ENCODE data around the gene PLIN1. TPM values are rescaled to one million over a fixed set of nuclear protein-coding genes. Genes with fewer than 3 reads are reported as not detected.

The PLIN1 gene
- total and polyA plus RNA-seq, 4 donors, result 0.38 to 4.1 (median 2.6) TPM

DNA sequence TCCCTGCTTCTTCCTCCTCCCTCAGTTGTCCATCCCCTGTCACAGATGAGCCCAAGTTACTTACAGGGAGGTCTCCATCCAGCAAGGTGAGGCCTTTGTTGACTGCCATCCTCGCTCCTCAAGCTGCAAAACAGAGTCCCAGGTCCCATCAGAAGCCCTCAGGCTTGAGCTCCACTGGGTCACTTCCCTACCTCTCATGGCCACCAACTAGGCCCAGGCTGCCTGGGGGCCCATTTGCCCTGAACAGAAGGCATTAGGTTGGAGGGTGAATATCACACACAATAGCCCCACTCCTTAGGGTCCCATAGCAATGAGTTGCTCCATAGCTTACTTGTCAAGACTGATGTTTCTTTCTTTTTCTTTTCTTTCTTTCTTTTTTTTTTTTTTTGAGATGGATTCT, 1.8 kb downstream of the PLIN1 start:
- H3K27ac ChIP-seq (ENCODE audit: low read depth in 1 of 2, low read length in 2 of 2), result no peak overlapping the region
- no peaks in the 10 kb centered on the region for H3K27me3 ChIP-seq (ENCODE audit: control insufficient read depth in 1 of 2, insufficient read depth in 2 of 2, low read length in 1 of 2)
- intact Hi-C loops (cut with DNase I), result no loop called here
- H3K9me3 ChIP-seq (ENCODE audit: control insufficient read depth, low read length), result no peaks in the 10 kb centered on the region
- peaks cover 0 to 8% of the 10 kb centered on the region in 2 donors for H3K4me1 ChIP-seq (ENCODE audit: control insufficient read depth in 1 of 2, insufficient read depth in 2 of 2, low read length in 2 of 2)
- ATAC-seq (ENCODE audit: low FRiP score), result no peak
- H3K4me3 ChIP-seq (ENCODE audit: low read length in 2 of 2), result no peak overlapping the region
- 95 to 100% methylated on average over 1 of the region's 1 CpG for WGBS, 2 donors
- no peaks in the 10 kb centered on the region for H3K36me3 ChIP-seq (ENCODE audit: control insufficient read depth in 1 of 2, insufficient read depth in 2 of 2, low read length in 1 of 2)
- no peak for DNase-seq

GRCh38 chr15:89675606-89676005, 3.6 kb downstream of the PLIN1 start:
- Histone ChIP-seq H3K4me3 (ENCODE audit: low read length in 2 of 2) (no peak overlapping the region), H3K27ac (ENCODE audit: low read depth in 1 of 2, low read length in 2 of 2) (no peak overlapping the region), H3K36me3 (ENCODE audit: control insufficient read depth in 1 of 2, insufficient read depth in 2 of 2, low read length in 1 of 2) (no peaks in the 10 kb centered on the region), H3K9me3 (ENCODE audit: control insufficient read depth, low read length) (no peaks in the 10 kb centered on the region), H3K4me1 (ENCODE audit: control insufficient read depth in 1 of 2, insufficient read depth in 2 of 2, low read length in 2 of 2) (peaks cover 2 to 4% of the 10 kb centered on the region in 2 donors), H3K27me3 (ENCODE audit: control insufficient read depth in 1 of 2, insufficient read depth in 2 of 2, low read length in 1 of 2) (no peaks in the 10 kb centered on the region)
- 75 to 88% methylated on average over 6 of the region's 6 CpGs for WGBS, 2 donors
- intact Hi-C loops (cut with DNase I), result no loop called here
- ATAC-seq (ENCODE audit: low FRiP score) (no peak), DNase-seq (no peak)

DNA sequence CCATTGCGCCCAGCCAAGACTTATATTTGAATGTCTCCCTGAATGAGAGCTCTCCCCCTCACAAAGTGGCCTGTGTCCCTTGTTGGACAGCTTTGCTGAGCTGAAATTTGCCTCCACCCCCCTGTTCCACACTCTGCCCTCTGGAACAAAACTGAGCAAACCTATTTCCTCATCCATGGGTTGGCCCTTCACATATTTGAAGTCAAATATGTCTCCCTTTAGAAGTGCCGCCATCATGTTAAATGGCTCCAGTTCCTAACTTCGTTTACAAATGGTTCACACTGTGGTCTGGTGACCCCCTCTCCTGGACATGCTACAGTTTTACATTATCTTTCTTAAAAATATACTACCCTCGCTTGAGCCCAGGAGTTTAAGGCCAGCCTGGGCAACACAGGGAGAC, 4.6 kb downstream of the PLIN1 start:
- 87 to 89% methylated on average over 4 of the region's 4 CpGs for WGBS, 2 donors
- Histone ChIP-seq H3K4me1 (ENCODE audit: control insufficient read depth in 1 of 2, insufficient read depth in 2 of 2, low read length in 2 of 2) (peaks cover 0 to 4% of the 10 kb centered on the region in 2 donors), H3K36me3 (ENCODE audit: control insufficient read depth in 1 of 2, insufficient read depth in 2 of 2, low read length in 1 of 2) (no peaks in the 10 kb centered on the region), H3K27ac (ENCODE audit: low read depth in 1 of 2, low read length in 2 of 2) (no peak overlapping the region), H3K4me3 (ENCODE audit: low read length in 2 of 2) (no peak overlapping the region), H3K27me3 (ENCODE audit: control insufficient read depth in 1 of 2, insufficient read depth in 2 of 2, low read length in 1 of 2) (no peaks in the 10 kb centered on the region), H3K9me3 (ENCODE audit: control insufficient read depth, low read length) (no peaks in the 10 kb centered on the region)
- ATAC-seq (ENCODE audit: low FRiP score), result no peak
- intact Hi-C loops (cut with DNase I), result no loop called here
- DNase-seq, result no peak

- intact Hi-C loops (cut with DNase I), result no loop called here
- Histone ChIP-seq H3K4me3 (ENCODE audit: low read length in 2 of 2) (no peak overlapping the region), H3K4me1 (ENCODE audit: control insufficient read depth in 1 of 2, insufficient read depth in 2 of 2, low read length in 2 of 2) (peaks cover 0 to 4% of the 10 kb centered on the region in 2 donors), H3K27ac (ENCODE audit: low read depth in 1 of 2, low read length in 2 of 2) (peak overlapping the region; percentile 34 to 76), H3K27me3 (ENCODE audit: control insufficient read depth in 1 of 2, insufficient read depth in 2 of 2, low read length in 1 of 2) (no peaks in the 10 kb centered on the region), H3K36me3 (ENCODE audit: control insufficient read depth in 1 of 2, insufficient read depth in 2 of 2, low read length in 1 of 2) (no peaks in the 10 kb centered on the region), H3K9me3 (ENCODE audit: control insufficient read depth, low read length) (no peaks in the 10 kb centered on the region)
- ATAC-seq (ENCODE audit: low FRiP score) (no peak), DNase-seq (no peak)
- WGBS, 2 donors, result 68 to 70% methylated on average over 12 of the region's 12 CpGs
Observed at GRCh38 chr15:89673165-89673512, 6.0 kb downstream of the PLIN1 start.

- ATAC-seq (ENCODE audit: low FRiP score), result peak; percentile 56
- Histone ChIP-seq H3K27ac (ENCODE audit: low read depth in 1 of 2, low read length in 2 of 2) (peak overlapping the region; percentile 34 to 76), H3K27me3 (ENCODE audit: control insufficient read depth in 1 of 2, insufficient read depth in 2 of 2, low read length in 1 of 2) (no peaks in the 10 kb centered on the region), H3K36me3 (ENCODE audit: control insufficient read depth in 1 of 2, insufficient read depth in 2 of 2, low read length in 1 of 2) (no peaks in the 10 kb centered on the region), H3K9me3 (ENCODE audit: control insufficient read depth, low read length) (no peaks in the 10 kb centered on the region), H3K4me3 (ENCODE audit: low read length in 2 of 2) (no peak overlapping the region), H3K4me1 (ENCODE audit: control insufficient read depth in 1 of 2, insufficient read depth in 2 of 2, low read length in 2 of 2) (peaks cover 0 to 4% of the 10 kb centered on the region in 2 donors)
- intact Hi-C loops (cut with DNase I), result no loop called here
- WGBS, 2 donors, result 11 to 19% methylated on average over 12 of the region's 12 CpGs
- peak; percentile 69 to 82 for DNase-seq
Observed at GRCh38 chr15:89672221-89673164, 6.7 kb downstream of the PLIN1 start.

GRCh38 chr15:89671687-89672086, 7.5 kb downstream of the PLIN1 start:
- Histone ChIP-seq H3K4me1 (ENCODE audit: control insufficient read depth in 1 of 2, insufficient read depth in 2 of 2, low read length in 2 of 2) (peaks cover 0 to 4% of the 10 kb centered on the region in 2 donors), H3K9me3 (ENCODE audit: control insufficient read depth, low read length) (no peaks in the 10 kb centered on the region), H3K27me3 (ENCODE audit: control insufficient read depth in 1 of 2, insufficient read depth in 2 of 2, low read length in 1 of 2) (no peaks in the 10 kb centered on the region), H3K27ac (ENCODE audit: low read depth in 1 of 2, low read length in 2 of 2) (peak overlapping the region in 1 of 2 donors; percentile 72), H3K36me3 (ENCODE audit: control insufficient read depth in 1 of 2, insufficient read depth in 2 of 2, low read length in 1 of 2) (no peaks in the 10 kb centered on the region), H3K4me3 (ENCODE audit: low read length in 2 of 2) (no peak overlapping the region)
- DNase-seq, result no peak
- intact Hi-C loops (cut with DNase I), result no loop called here
- ATAC-seq (ENCODE audit: low FRiP score), result no peak
- WGBS, 2 donors, result 48 to 51% methylated on average over 4 of the region's 4 CpGs

DNA sequence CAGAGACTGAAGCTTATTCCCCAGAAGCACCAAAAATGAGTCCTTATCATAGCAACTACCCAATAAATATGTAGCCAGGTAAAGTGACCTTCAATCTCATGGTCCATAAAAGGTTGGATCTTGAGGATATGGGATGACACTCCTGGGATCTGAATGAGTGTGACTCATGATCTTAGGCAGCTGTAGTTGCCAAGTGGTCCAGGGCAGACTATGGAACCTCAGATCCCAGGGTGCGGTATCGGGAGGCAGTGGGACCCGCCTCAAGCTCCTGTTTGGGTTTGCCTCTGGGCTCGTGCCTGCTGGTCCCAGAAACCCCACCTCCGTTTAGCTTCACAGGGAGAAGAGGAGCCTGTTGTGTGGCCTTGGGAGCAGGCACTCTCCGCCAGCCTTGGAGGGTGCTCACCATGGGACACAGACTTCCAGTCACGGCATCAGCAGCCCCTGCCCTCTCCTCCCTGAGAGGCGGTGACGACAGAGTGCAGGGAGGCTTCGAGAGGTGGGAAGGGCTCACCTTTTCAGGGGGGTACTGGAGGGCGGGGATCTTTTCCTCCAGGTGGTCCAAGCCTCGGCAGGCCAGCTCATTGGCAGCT, 8.1 kb downstream of the PLIN1 start:
- Histone ChIP-seq H3K36me3 (ENCODE audit: control insufficient read depth in 1 of 2, insufficient read depth in 2 of 2, low read length in 1 of 2) (no peaks in the 10 kb centered on the region), H3K9me3 (ENCODE audit: control insufficient read depth, low read length) (no peaks in the 10 kb centered on the region), H3K4me1 (ENCODE audit: control insufficient read depth in 1 of 2, insufficient read depth in 2 of 2, low read length in 2 of 2) (peaks cover 0 to 4% of the 10 kb centered on the region in 2 donors), H3K4me3 (ENCODE audit: low read length in 2 of 2) (no peak overlapping the region), H3K27ac (ENCODE audit: low read depth in 1 of 2, low read length in 2 of 2) (no peak overlapping the region), H3K27me3 (ENCODE audit: control insufficient read depth in 1 of 2, insufficient read depth in 2 of 2, low read length in 1 of 2) (no peaks in the 10 kb centered on the region)
- intact Hi-C loops (cut with DNase I), result no loop called here
- DNase-seq (peak in 1 of 2 donors; percentile 50), ATAC-seq (ENCODE audit: low FRiP score) (no peak)
- 79 to 83% methylated on average over 12 of the region's 12 CpGs for WGBS, 2 donors

- whole genome bisulfite sequencing, 2 donors, result 92% methylated on average over 15 of the region's 15 CpGs
- intact Hi-C loops (cut with DNase I), result no loop called here
- no peak overlapping the region for H3K4me3 ChIP-seq (ENCODE audit: low read length in 2 of 2)
- H3K36me3 ChIP-seq (ENCODE audit: control insufficient read depth in 1 of 2, insufficient read depth in 2 of 2, low read length in 1 of 2), result no peaks in the 10 kb centered on the region
- H3K9me3 ChIP-seq (ENCODE audit: control insufficient read depth, low read length), result no peaks in the 10 kb centered on the region
- no peak for ATAC-seq (ENCODE audit: low FRiP score)
- no peak overlapping the region for H3K27ac ChIP-seq (ENCODE audit: low read depth in 1 of 2, low read length in 2 of 2)
- peaks cover 0 to 4% of the 10 kb centered on the region in 2 donors for H3K4me1 ChIP-seq (ENCODE audit: control insufficient read depth in 1 of 2, insufficient read depth in 2 of 2, low read length in 2 of 2)
- no peak for DNase-seq
- no peaks in the 10 kb centered on the region for H3K27me3 ChIP-seq (ENCODE audit: control insufficient read depth in 1 of 2, insufficient read depth in 2 of 2, low read length in 1 of 2)
Observed at GRCh38 chr15:89669941-89670340, 9.2 kb downstream of the PLIN1 start.
